ENCODE measurements around the gene ERGIC3. TPM values are rescaled to one million over a fixed set of nuclear protein-coding genes. Genes with fewer than 3 reads are reported as not detected.

The ERGIC3 gene
- total and polyA plus RNA-seq, 2 donors (not counting 3 experiments of a cell fraction or from before 2014, with no cell fraction given): 203 to 419 TPM

DNA sequence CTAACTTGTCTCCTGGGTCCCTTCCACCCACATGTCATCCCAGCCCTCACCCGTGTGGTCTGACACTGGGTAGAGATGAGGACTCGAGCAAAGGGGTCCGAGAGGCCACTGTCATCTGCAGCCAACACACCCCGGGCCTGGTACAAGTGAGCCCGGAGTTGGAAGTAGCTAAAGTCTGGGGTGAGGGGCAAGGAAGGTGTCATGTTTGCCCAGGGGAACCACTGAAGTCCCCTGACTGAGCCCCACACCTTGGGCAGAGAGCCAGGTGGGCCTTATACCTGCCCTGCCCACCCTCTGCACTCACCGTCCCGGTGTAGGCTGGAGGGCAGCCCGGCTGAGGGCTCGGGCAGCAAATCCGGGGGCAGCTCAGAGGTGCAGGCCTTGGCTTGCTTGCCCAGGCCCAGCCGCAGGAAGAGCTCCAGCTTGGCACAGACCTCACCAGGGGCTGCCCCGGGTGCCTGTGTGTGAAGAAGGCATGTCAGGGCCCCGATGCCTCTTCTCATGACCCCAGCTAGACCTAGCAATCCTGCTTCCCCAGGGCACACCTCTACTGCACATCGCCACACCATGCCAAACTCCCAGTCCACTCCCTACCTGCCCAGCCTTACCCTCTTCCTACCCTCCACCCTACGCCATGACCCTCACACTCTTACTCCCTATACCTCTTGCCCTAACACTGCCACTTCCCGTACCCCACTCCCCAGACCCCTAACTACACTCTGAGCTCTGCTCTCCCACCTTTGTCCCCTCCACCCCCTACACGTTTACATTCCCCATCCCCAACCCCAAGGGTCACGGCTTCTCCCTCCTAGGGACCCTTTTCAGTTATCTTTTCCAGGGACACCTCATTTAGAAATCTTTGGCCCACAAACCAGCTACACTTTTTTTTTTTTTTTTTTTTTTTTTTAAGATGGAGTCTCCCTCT, 42.0 kb downstream of the ERGIC3 start:
- POLR2A ChIA-PET: no interaction called here
- dilution Hi-C loops (cut with MboI; ENCODE audit: extremely low pct_ligation_motif_present, low sequenced_read_pairs): no loop called here

More for the DNA sequence above, 42.0 kb downstream of the ERGIC3 start:
- H3K4me2 ChIP-seq (ENCODE audit: insufficient read depth, low read length): no peak overlapping the region
- no peaks in the 10 kb centered on the region for H3K9me3 ChIP-seq (replicated peaks; ENCODE audit: control insufficient read depth, insufficient read depth, low read length)
- BruUV-seq (replicated peaks): no TSS peak
- TF ChIP-seq, protein P1, sequence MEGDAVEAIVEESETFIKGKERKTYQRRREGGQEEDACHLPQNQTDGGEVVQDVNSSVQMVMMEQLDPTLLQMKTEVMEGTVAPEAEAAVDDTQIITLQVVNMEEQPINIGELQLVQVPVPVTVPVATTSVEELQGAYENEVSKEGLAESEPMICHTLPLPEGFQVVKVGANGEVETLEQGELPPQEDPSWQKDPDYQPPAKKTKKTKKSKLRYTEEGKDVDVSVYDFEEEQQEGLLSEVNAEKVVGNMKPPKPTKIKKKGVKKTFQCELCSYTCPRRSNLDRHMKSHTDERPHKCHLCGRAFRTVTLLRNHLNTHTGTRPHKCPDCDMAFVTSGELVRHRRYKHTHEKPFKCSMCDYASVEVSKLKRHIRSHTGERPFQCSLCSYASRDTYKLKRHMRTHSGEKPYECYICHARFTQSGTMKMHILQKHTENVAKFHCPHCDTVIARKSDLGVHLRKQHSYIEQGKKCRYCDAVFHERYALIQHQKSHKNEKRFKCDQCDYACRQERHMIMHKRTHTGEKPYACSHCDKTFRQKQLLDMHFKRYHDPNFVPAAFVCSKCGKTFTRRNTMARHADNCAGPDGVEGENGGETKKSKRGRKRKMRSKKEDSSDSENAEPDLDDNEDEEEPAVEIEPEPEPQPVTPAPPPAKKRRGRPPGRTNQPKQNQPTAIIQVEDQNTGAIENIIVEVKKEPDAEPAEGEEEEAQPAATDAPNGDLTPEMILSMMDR (IDR thresholded peaks at IDR 0.05; ENCODE audit: extremely low read depth in 1 of 2, insufficient read depth in 1 of 2, low read depth in 1 of 2, low read length in 2 of 2): no peak
- TF ChIP-seq POLR2AphosphoS5 (IDR thresholded peaks at IDR 0.05; ENCODE audit: insufficient read depth, low read depth, low read length): no peak
- TF ChIP-seq EZH2 (IDR thresholded peaks at IDR 0.05; ENCODE audit: borderline replicate concordance, low read depth, low read length, severe bottlenecking): no peak
- TF ChIP-seq GATA2 (IDR thresholded peaks at IDR 0.05; ENCODE audit: insufficient read depth, insufficient read length, low read depth, low read length): no peak
- no peak for TF ChIP-seq MYC (IDR thresholded peaks at IDR 0.05; ENCODE audit: low read depth, low read length)
- TF ChIP-seq, protein P2, sequence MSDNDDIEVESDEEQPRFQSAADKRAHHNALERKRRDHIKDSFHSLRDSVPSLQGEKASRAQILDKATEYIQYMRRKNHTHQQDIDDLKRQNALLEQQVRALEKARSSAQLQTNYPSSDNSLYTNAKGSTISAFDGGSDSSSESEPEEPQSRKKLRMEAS (IDR thresholded peaks at IDR 0.05; ENCODE audit: insufficient read depth, insufficient read length): no peak
- no peak for TF ChIP-seq POLR2A (IDR thresholded peaks at IDR 0.05; ENCODE audit: low read depth, low read length)
- TF ChIP-seq FOS (IDR thresholded peaks at IDR 0.05; ENCODE audit: borderline replicate concordance, insufficient read depth, low read length): no peak
- TF ChIP-seq JUN (IDR thresholded peaks at IDR 0.05; ENCODE audit: borderline replicate concordance, insufficient read depth, insufficient read length, low read depth): no peak
- CTCF ChIA-PET: interaction anchor here (0.8 to 1.2 kb wide), 3 partner anchors 11 to 20 kb away, joined by 3 to 4 read pairs (median 3); no protein-coding TSS in a partner anchor
- no peak overlapping the region for H3K4me3 ChIP-seq (replicated peaks in 1 of 3; ENCODE audit: insufficient read depth in 1 of 3, low read depth in 1 of 3, low read length in 3 of 3)
- H3K27me3 ChIP-seq (ENCODE audit: control insufficient read depth in 2 of 2, insufficient read depth in 2 of 2, low read length in 2 of 2): no peaks in the 10 kb centered on the region
- no peak for DNase-seq (ENCODE audit: low read depth, low spot score)
- no peak overlapping the region for H2AFZ ChIP-seq (ENCODE audit: low read depth, low read length)
- no peaks in the 10 kb centered on the region for H3K9me1 ChIP-seq (replicated peaks; ENCODE audit: control insufficient read depth, extremely low read depth, insufficient read depth, low read length)
- H3K36me3 ChIP-seq (ENCODE audit: control insufficient read depth in 2 of 2, extremely low read depth in 1 of 2, insufficient read depth in 2 of 2, low read length in 2 of 2): no peaks in the 10 kb centered on the region
- no peak for FAIRE-seq
- no peaks in the 10 kb centered on the region for H3K79me2 ChIP-seq (ENCODE audit: control insufficient read depth, insufficient read depth, low read length)
- no peaks in the 10 kb centered on the region for H4K20me1 ChIP-seq (replicated peaks; ENCODE audit: control insufficient read depth, extremely low read depth, insufficient read depth, low read length)
- H3K4me1 ChIP-seq (ENCODE audit: control insufficient read depth, extremely low read depth, insufficient read depth, low read length): no peaks in the 10 kb centered on the region
- H3K9ac ChIP-seq (replicated peaks; ENCODE audit: extremely low read depth, insufficient read depth, low read length): no peak overlapping the region
- intact Hi-C loops (cut with micrococcal nuclease): no loop called here
- H3K27ac ChIP-seq (ENCODE audit: insufficient read depth, low read depth, low read length): no peak overlapping the region
